Measurements from ENCODE around the gene TUBA3D.
A peak's percentile ranks its signal among the peaks of the same experiment; 100 is the strongest.
"Not testable (repeated sequence)": the region's sequence is repeated elsewhere in the genome, so short reads cannot be mapped to it uniquely, and the experiment has no call there.

Gene TUBA3D

GRCh38 chr2:131475831-131476230 lies at the start of gene TUBA3D:
TUBA3D (plus strand) TSS chr2:131476119; CDS start chr2:131476200, 81 bp downstream.
- no peak for TF ChIP-seq CTCF (IDR thresholded peaks at IDR 0.05; ENCODE audit: low read length, missing control alignments)
- no peak for DNase-seq (ENCODE audit: low read depth)
- no peak within 1 kb of the TSS for H3K4me3 ChIP-seq (replicated peaks; ENCODE audit: low read depth, low read length)

GRCh38 chr2:131426727-131427126 lies 49.2 kb upstream of the TUBA3D start:
- no peak for TF ChIP-seq CTCF (IDR thresholded peaks at IDR 0.05; ENCODE audit: low read length, missing control alignments)
- H3K4me3 ChIP-seq (replicated peaks; ENCODE audit: low read depth, low read length): no peak overlapping the region
- DNase-seq (ENCODE audit: low read depth): no peak

- no peak overlapping the region for H3K4me3 ChIP-seq (replicated peaks; ENCODE audit: low read depth, low read length)
- DNase-seq (ENCODE audit: low read depth): peak; percentile 21
- no peak for TF ChIP-seq CTCF (IDR thresholded peaks at IDR 0.05; ENCODE audit: low read length, missing control alignments)
These were observed 44.6 kb upstream of the TUBA3D start for GRCh38 chr2:131431336-131431735.

GRCh38 chr2:131440742-131441468 lies 35.0 kb upstream of the TUBA3D start:
- DNase-seq (ENCODE audit: low read depth): not testable (repeated sequence)

GRCh38 chr2:131444736-131445514 lies 31.0 kb upstream of the TUBA3D start:
- H3K4me3 ChIP-seq (replicated peaks; ENCODE audit: low read depth, low read length); DNase-seq (ENCODE audit: low read depth): not testable (repeated sequence)

More at GRCh38 chr2:131440742-131441468, 35.0 kb upstream of the TUBA3D start:
- not testable (repeated sequence) for H3K4me3 ChIP-seq (replicated peaks; ENCODE audit: low read depth, low read length)

- H3K4me3 ChIP-seq (replicated peaks; ENCODE audit: low read depth, low read length); DNase-seq (ENCODE audit: low read depth): not testable (repeated sequence)
These were observed 30.5 kb upstream of the TUBA3D start for GRCh38 chr2:131445515-131445797.

- DNase-seq (ENCODE audit: low read depth): no peak
- no peak overlapping the region for H3K4me3 ChIP-seq (replicated peaks; ENCODE audit: low read depth, low read length)
- TF ChIP-seq CTCF (IDR thresholded peaks at IDR 0.05; ENCODE audit: low read length, missing control alignments): no peak
These were observed 30.0 kb upstream of the TUBA3D start for GRCh38 chr2:131445896-131446295.

GRCh38 chr2:131447981-131448380 lies 27.9 kb upstream of the TUBA3D start:
- not testable (repeated sequence) for H3K4me3 ChIP-seq (replicated peaks; ENCODE audit: low read depth, low read length); DNase-seq (ENCODE audit: low read depth)

- not testable (repeated sequence) for DNase-seq (ENCODE audit: low read depth); H3K4me3 ChIP-seq (replicated peaks; ENCODE audit: low read depth, low read length)
These were observed 24.5 kb upstream of the TUBA3D start for GRCh38 chr2:131451265-131451949.

- not testable (repeated sequence) for H3K4me3 ChIP-seq (replicated peaks; ENCODE audit: low read depth, low read length); DNase-seq (ENCODE audit: low read depth)
These were observed 21.0 kb upstream of the TUBA3D start for GRCh38 chr2:131454914-131455313.

GRCh38 chr2:131467722-131468121 lies 8.2 kb upstream of the TUBA3D start:
- H3K4me3 ChIP-seq (replicated peaks; ENCODE audit: low read depth, low read length); DNase-seq (ENCODE audit: low read depth): not testable (repeated sequence)

GRCh38 chr2:131470944-131471343 lies 5.0 kb upstream of the TUBA3D start:
- not testable (repeated sequence) for DNase-seq (ENCODE audit: low read depth); H3K4me3 ChIP-seq (replicated peaks; ENCODE audit: low read depth, low read length)

- not testable (repeated sequence) for H3K4me3 ChIP-seq (replicated peaks; ENCODE audit: low read depth, low read length); DNase-seq (ENCODE audit: low read depth)
These were observed 4.3 kb upstream of the TUBA3D start for GRCh38 chr2:131471624-131472023.

- H3K4me3 ChIP-seq (replicated peaks; ENCODE audit: low read depth, low read length); DNase-seq (ENCODE audit: low read depth): not testable (repeated sequence)
These were observed 2.7 kb upstream of the TUBA3D start for GRCh38 chr2:131473266-131473665.
